Loucy (cell line): ENCODE data around the gene ARL5A.

Experiments used
- EZH2phosphoT487 ChIP-seq: fragments of 200-600 bp; IDR thresholded peaks from 2 replicates; pipeline ENCODE4 v1.6.1; 2018; ENCODE audit warnings: antibody characterized with exemption, mild to moderate bottlenecking, moderate library complexity, borderline replicate concordance
- TF ChIP-seq, protein P1 (sequence below): fragments of 200-600 bp; sonication (generic); conservative IDR thresholded peaks from 2 replicates; pipeline ENCODE4 v1.5.1; 2014; ENCODE audit warnings: mild to moderate bottlenecking, antibody characterized with exemption, low read length

DNA sequence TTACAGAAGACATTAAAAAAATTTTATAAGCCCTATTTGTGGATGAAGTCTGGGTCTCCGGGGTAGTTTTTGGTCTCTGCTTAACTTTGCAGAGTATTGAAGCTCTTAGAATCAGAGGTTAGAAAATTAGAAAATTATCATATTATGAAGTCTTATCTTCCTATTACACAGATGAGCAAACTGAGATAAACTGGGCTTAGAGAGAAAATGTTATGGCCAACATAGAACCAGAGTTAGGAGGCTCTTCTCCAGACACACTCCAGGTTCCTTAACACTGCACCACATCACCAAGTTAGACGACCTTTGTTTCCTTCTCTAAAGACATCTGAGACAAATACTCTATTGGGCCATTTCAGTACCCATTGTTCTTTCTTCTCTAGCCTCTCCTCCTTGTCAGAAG is 57.2 kb downstream of the ARL5A start:
- TF ChIP-seq, protein P1, sequence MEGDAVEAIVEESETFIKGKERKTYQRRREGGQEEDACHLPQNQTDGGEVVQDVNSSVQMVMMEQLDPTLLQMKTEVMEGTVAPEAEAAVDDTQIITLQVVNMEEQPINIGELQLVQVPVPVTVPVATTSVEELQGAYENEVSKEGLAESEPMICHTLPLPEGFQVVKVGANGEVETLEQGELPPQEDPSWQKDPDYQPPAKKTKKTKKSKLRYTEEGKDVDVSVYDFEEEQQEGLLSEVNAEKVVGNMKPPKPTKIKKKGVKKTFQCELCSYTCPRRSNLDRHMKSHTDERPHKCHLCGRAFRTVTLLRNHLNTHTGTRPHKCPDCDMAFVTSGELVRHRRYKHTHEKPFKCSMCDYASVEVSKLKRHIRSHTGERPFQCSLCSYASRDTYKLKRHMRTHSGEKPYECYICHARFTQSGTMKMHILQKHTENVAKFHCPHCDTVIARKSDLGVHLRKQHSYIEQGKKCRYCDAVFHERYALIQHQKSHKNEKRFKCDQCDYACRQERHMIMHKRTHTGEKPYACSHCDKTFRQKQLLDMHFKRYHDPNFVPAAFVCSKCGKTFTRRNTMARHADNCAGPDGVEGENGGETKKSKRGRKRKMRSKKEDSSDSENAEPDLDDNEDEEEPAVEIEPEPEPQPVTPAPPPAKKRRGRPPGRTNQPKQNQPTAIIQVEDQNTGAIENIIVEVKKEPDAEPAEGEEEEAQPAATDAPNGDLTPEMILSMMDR: no peak
- TF ChIP-seq EZH2phosphoT487: no peak
